Measurements from ENCODE around the gene ACAP2.
A peak's percentile ranks its signal among the peaks of the same experiment; 100 is the strongest.

The ACAP2 gene

DNA sequence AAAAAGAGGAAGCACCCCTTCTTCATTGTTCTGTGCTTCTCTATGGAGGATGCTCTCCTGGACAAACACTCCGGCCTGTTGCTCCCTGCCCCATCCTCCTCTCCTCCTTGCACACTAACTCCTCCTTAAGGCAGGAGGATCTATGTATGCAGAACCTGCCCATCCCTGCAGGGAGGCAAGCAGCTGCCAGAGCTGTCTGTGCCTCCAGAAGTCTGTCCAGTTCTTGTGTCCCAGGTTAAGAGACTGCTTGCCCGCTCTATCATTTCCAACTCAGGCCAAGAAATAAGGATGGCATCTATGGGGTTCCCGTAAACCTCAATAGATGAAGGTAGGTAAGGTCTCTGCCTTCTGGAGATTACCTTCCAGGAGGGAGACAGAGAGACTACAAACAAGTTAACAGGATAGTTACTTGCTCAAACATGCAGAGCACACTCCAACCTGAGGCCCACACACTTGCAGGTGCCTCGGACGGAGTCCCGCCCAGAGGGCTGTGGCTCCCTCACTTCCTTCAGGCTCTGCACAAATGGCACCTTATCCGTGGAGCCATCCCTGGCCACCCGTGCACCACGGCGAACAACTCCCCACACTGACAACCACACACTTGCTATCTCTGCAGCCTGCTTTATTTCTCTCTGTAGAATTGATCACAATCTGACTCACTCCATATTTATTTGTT, 178.8 kb downstream of the ACAP2 start:
- DNase-seq (ENCODE audit: insufficient read length, low spot score) (no peak), FAIRE-seq (no peak)
- TF ChIP-seq CTCF (IDR thresholded peaks at IDR 0.05; ENCODE audit: insufficient read depth, missing control alignments), result no peak

DNA sequence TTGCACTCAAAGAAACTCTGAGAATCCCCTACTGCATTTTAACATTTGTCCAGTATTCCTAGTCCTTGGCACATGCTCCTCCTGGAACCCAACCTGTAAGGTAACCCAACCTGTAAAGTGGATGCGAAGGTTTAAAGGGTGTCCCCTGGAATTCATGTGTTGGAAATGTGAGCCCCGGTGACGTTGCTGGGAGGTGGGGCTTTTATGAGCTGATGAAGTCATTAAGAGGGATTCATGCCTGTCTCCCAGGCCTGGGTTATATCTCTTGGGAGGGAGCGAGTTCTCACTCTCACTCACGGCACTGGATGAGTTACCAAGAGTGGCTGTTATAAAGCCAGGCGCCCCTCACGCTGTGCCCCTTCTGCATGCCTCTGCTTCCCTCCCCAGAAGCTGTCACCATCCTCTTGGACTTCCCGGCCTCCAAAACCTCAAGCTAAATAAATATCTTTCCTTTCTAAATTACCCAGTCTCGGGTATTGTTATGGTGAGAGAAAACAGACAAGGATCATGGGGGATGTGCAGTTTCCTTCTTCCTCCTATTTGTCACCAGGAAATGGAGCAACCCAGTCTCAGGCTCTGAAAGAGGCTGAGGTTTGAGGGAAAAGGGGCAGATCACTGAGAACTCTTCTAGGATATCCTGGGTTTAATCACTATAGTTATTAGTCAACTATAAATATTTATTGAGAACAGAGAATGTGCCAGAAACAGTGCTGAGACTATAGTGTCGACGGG, 179.5 kb downstream of the ACAP2 start:
- no peak for DNase-seq (ENCODE audit: insufficient read length, low spot score)
- FAIRE-seq, result no peak
- TF ChIP-seq CTCF (IDR thresholded peaks at IDR 0.05; ENCODE audit: insufficient read depth, missing control alignments), result no peak

DNA sequence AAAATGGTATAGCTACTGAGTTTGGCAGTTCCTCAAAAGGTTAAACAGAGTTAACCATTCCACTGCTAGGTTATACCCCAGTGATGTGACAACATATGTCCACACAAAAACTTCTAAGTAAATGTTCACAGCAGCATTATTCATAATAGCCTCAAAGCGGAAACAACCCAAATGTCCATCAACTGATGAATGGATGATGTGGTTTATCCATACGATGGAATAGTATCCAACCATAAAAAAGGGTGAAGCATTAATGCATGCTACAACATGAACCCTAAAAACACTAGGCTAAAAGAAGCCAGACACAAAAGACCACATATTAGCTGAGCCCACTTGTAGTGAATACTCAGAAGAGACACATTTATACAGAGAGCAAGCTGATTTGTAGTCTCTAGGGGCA, 180.9 kb downstream of the ACAP2 start:
- FAIRE-seq (no peak), DNase-seq (ENCODE audit: insufficient read length, low spot score) (no peak)
- no peak for TF ChIP-seq CTCF (IDR thresholded peaks at IDR 0.05; ENCODE audit: insufficient read depth, missing control alignments)

DNA sequence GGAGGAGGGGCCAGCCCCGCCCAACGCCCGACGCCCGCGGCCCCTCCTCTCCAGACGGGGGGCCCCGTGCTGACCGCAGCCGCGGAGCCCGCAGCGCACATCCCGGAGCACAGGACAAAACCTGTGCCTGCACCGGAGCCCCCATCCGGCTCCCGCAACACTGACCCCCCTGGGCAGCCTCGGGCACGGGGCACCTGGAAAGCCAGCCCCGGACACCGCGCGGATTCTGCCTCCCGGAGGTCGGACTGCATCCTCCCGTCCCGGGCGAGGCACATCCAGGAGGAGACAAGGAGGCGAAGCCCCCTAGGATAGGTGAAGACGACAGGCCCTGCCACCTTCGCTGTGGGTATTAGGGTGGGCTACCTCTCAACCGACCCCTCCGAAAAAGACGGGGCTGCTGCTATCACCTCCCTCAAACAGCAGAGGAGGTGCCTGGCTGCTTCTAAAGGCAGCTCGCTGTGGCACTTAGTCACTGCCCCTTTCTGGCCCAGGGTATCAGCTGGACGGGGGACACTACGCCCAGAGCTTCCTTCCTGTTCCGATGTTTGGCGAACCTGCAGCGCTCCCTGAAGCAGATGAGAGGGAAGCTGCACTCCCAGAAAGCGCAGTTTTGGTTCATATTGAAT, 182.4 kb downstream of the ACAP2 start:
- FAIRE-seq, result no peak
- no peak for DNase-seq (ENCODE audit: insufficient read length, low spot score)

GRCh38 chr3:195259475-195260279, 183.1 kb downstream of the ACAP2 start:
- TF ChIP-seq CTCF (IDR thresholded peaks at IDR 0.05; ENCODE audit: insufficient read depth, missing control alignments), result peak; percentile 60
- FAIRE-seq, result no peak
- peak; percentile 92 for DNase-seq (ENCODE audit: insufficient read length, low spot score)

More for the DNA sequence above, 182.4 kb downstream of the ACAP2 start:
- TF ChIP-seq CTCF (IDR thresholded peaks at IDR 0.05; ENCODE audit: insufficient read depth, missing control alignments), result no peak

DNA sequence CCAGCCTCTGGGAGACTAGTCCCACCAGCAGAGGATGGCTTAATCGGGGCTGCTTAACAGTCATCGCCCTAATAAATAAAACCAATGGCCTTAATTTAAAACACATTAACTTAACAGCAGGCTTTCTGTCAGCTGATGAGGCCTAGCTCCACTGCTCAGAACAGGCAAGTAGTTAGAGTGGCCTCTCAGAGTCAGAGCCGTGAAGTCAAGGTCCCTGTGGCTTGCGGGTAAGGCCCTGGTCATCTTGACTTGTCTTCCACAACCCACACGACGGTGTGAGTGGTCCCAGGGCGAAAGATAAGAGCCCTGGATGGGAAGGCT, 183.7 kb downstream of the ACAP2 start:
- no peak for FAIRE-seq
- TF ChIP-seq CTCF (IDR thresholded peaks at IDR 0.05; ENCODE audit: insufficient read depth, missing control alignments), result no peak
- DNase-seq (ENCODE audit: insufficient read length, low spot score), result no peak

All from D721Med (cell line).